Duodenal mucosa (tissue), 2 donors: ENCODE data around the gene CDKN1B.
A peak's percentile ranks its signal among the peaks of the same experiment; 100 is the strongest.

Source experiments
- H3K27ac ChIP-seq: one replicate; pipeline ENCODE4 v1.7.0; 2013; ENCODE audit warnings: low read depth, low read length
- H3K27me3 ChIP-seq, 2 donors: one replicate each; pipeline ENCODE4 v1.7.0; 2013; ENCODE audit warnings: low read length in 2 of 2, control low read depth in 1 of 2; ENCODE audit not compliant: insufficient read depth in 2 of 2, control insufficient read depth in 1 of 2
- H3K36me3 ChIP-seq, 2 donors: one replicate each; pipeline ENCODE4 v1.7.0; 2013; ENCODE audit warnings: low read length in 2 of 2, control low read depth in 1 of 2; ENCODE audit not compliant: insufficient read depth in 2 of 2, control insufficient read depth in 1 of 2
- H3K4me1 ChIP-seq, 2 donors: one replicate each; pipeline ENCODE4 v1.7.0; 2013; ENCODE audit warnings: low read length in 2 of 2, control low read depth in 1 of 2; ENCODE audit not compliant: insufficient read depth in 2 of 2, control insufficient read depth in 1 of 2
- H3K4me3 ChIP-seq, 2 donors: one replicate each; pipeline ENCODE4 v1.7.0; 2013; ENCODE audit warnings: low read length in 2 of 2, low read depth in 1 of 2
- H3K9ac ChIP-seq, 2 donors: one replicate each; pipeline ENCODE4 v1.7.0; 2013; ENCODE audit warnings: low read length in 2 of 2, low read depth in 1 of 2
- H3K9me3 ChIP-seq, 2 donors: one replicate each; pipeline ENCODE4 v1.7.0; 2013; ENCODE audit warnings: low read length in 2 of 2, control low read depth in 1 of 2; ENCODE audit not compliant: control insufficient read depth in 1 of 2

CDKN1B gene

GRCh38 chr12:12700254-12700653 is 16.9 kb upstream of the CDKN1B start:
- Histone ChIP-seq H3K9me3 (no peaks in the 10 kb centered on the region), H3K4me3 (no peak overlapping the region), H3K9ac (no peak overlapping the region), H3K27me3 (no peaks in the 10 kb centered on the region), H3K27ac (no peak overlapping the region), H3K4me1 (peaks cover 18 to 29% of the 10 kb centered on the region in 2 donors), H3K36me3 (no peaks in the 10 kb centered on the region)

- H3K27me3 ChIP-seq: no peaks in the 10 kb centered on the region
- no peaks in the 10 kb centered on the region for H3K36me3 ChIP-seq
- H3K4me1 ChIP-seq: peaks cover 13 to 29% of the 10 kb centered on the region in 2 donors
- no peaks in the 10 kb centered on the region for H3K9me3 ChIP-seq
- no peak overlapping the region for H3K27ac ChIP-seq
- H3K9ac ChIP-seq: no peak overlapping the region
- H3K4me3 ChIP-seq: no peak overlapping the region
These were observed 15.7 kb upstream of the CDKN1B start for GRCh38 chr12:12701457-12701856.

- Histone ChIP-seq H3K4me3 (no peak overlapping the region), H3K36me3 (no peaks in the 10 kb centered on the region), H3K9me3 (no peaks in the 10 kb centered on the region), H3K4me1 (peaks cover 6 to 15% of the 10 kb centered on the region in 2 donors), H3K27ac (no peak overlapping the region), H3K9ac (no peak overlapping the region), H3K27me3 (no peaks in the 10 kb centered on the region)
These were observed 12.5 kb upstream of the CDKN1B start for GRCh38 chr12:12704593-12705230.

- Histone ChIP-seq H3K4me3 (no peak overlapping the region), H3K27ac (no peak overlapping the region), H3K9me3 (no peaks in the 10 kb centered on the region), H3K9ac (no peak overlapping the region), H3K27me3 (no peaks in the 10 kb centered on the region), H3K36me3 (no peaks in the 10 kb centered on the region), H3K4me1 (peaks cover 6 to 15% of the 10 kb centered on the region in 2 donors)
These were observed 11.2 kb upstream of the CDKN1B start for GRCh38 chr12:12705838-12706520.

- Histone ChIP-seq H3K9me3 (no peaks in the 10 kb centered on the region), H3K9ac (peak overlapping the region; percentile 92 to 100), H3K4me3 (peak overlapping the region; percentile 74 to 99)
These were observed 3.3 kb upstream of the CDKN1B start for GRCh38 chr12:12713932-12714275.

GRCh38 chr12:12714276-12715021 is 2.7 kb upstream of the CDKN1B start:
- Histone ChIP-seq H3K4me3 (peak overlapping the region; percentile 74 to 99), H3K4me1 (peaks cover 22 to 27% of the 10 kb centered on the region in 2 donors), H3K27ac (peak overlapping the region; percentile 98), H3K9me3 (no peaks in the 10 kb centered on the region), H3K27me3 (no peaks in the 10 kb centered on the region), H3K36me3 (peaks cover 0 to 13% of the 10 kb centered on the region in 2 donors), H3K9ac (peak overlapping the region; percentile 92 to 100)

More at GRCh38 chr12:12713932-12714275, 3.3 kb upstream of the CDKN1B start:
- H3K27ac ChIP-seq: peak overlapping the region; percentile 98
- peaks cover 19 to 27% of the 10 kb centered on the region in 2 donors for H3K4me1 ChIP-seq
- H3K36me3 ChIP-seq: peaks cover 0 to 8% of the 10 kb centered on the region in 2 donors
- H3K27me3 ChIP-seq: no peaks in the 10 kb centered on the region

- Histone ChIP-seq H3K4me3 (peak overlapping the region; percentile 74 to 99), H3K36me3 (peaks cover 3 to 16% of the 10 kb centered on the region in 2 donors), H3K4me1 (peaks cover 27% of the 10 kb centered on the region in 2 donors), H3K27me3 (no peaks in the 10 kb centered on the region), H3K27ac (peak overlapping the region; percentile 98), H3K9me3 (no peaks in the 10 kb centered on the region), H3K9ac (peak overlapping the region; percentile 92 to 100)
These were observed 2.1 kb upstream of the CDKN1B start for GRCh38 chr12:12715128-12715458.

GRCh38 chr12:12715459-12716150 is 1.6 kb upstream of the CDKN1B start:
- peak overlapping the region; percentile 92 to 100 for H3K9ac ChIP-seq
- H3K36me3 ChIP-seq: peaks cover 5 to 16% of the 10 kb centered on the region in 2 donors
- H3K9me3 ChIP-seq: no peaks in the 10 kb centered on the region
- peak overlapping the region; percentile 98 for H3K27ac ChIP-seq
- no peaks in the 10 kb centered on the region for H3K27me3 ChIP-seq
- peaks cover 31 to 32% of the 10 kb centered on the region in 2 donors for H3K4me1 ChIP-seq
- peak overlapping the region; percentile 74 to 99 for H3K4me3 ChIP-seq

GRCh38 chr12:12716151-12716792 is 896 bp upstream of the CDKN1B start:
- H3K9ac ChIP-seq: peak overlapping the region; percentile 92 to 100
- peaks cover 11 to 18% of the 10 kb centered on the region in 2 donors for H3K36me3 ChIP-seq
- peak overlapping the region; percentile 98 for H3K27ac ChIP-seq
- no peaks in the 10 kb centered on the region for H3K27me3 ChIP-seq
- H3K4me1 ChIP-seq: peaks cover 36 to 37% of the 10 kb centered on the region in 2 donors
- H3K9me3 ChIP-seq: no peaks in the 10 kb centered on the region
- H3K4me3 ChIP-seq: peak overlapping the region; percentile 74 to 99
